Mononuclear cell (primary cell): ENCODE measurements around the gene YJEFN3. TPM values are rescaled to one million over a fixed set of nuclear protein-coding genes. Genes with fewer than 3 reads are reported as not detected.

Source experiments
- H3K27me3 ChIP-seq: 2 replicates; pipeline ENCODE4 v1.6.0; 2011; ENCODE audit warnings: low read length, control low read depth; ENCODE audit not compliant: insufficient read depth
- H3K4me1 ChIP-seq: 2 replicates; pipeline ENCODE4 v1.5.1; 2011; ENCODE audit warnings: mild to moderate bottlenecking, low read length, control low read depth; ENCODE audit not compliant: insufficient read depth
- H3K4me3 ChIP-seq: 2 replicates; pipeline ENCODE4 v1.5.1; 2011; ENCODE audit warnings: mild to moderate bottlenecking, low read length, moderate library complexity
- H3K9me3 ChIP-seq: 2 replicates; pipeline ENCODE4 v1.5.1; 2011; ENCODE audit warnings: low read depth, mild to moderate bottlenecking, control low read depth, low read length
- total RNA-seq: library from RNA; depleted of rRNA; stranded (reverse); fragments of >200 nt; gene quantifications from one replicate; pipeline ENCODE4 v1.2.3, GENCODE V29; 2012

YJEFN3 gene
- total RNA-seq, 1 donor: 0.10 TPM

DNA sequence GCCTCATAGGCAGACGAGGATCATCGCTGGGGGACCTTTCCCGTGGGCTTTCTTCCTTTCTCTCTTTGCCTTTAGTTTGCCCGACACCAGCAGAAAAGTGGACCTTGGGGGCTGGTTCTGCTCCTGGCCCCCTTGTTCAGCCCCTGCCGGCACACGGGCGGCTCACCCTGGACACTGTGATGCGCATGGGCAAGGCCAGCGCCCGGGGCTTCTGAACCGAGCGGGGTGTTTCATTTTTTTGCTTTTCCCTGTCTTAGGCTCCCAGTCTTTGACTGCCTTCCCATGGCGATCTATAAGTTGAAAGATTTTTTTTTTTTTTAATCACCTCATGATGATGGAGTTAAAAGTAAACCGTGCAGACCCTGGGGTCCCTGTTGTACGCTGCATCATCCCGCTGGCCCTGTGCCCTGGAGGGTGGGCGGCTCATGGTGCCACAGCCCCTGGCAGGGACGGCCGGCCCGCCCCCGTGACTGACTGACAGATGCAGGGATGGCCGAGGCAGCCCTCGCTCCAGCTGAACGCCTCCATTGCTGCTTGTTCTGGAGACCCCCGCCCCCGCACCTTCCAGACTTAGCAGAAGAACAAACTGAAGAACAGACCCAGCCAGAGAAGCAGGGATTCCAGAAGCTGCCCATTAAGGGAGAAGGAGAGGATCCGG lies 22.9 kb upstream of the YJEFN3 start:
- Histone ChIP-seq H3K4me1 (no peaks in the 10 kb centered on the region), H3K4me3 (no peak overlapping the region), H3K27me3 (no peaks in the 10 kb centered on the region), H3K9me3 (no peaks in the 10 kb centered on the region)

- Histone ChIP-seq H3K9me3 (no peaks in the 10 kb centered on the region), H3K27me3 (no peaks in the 10 kb centered on the region), H3K4me3 (no peak overlapping the region), H3K4me1 (no peaks in the 10 kb centered on the region)
Observed at GRCh38 chr19:19506592-19506991, 22.1 kb upstream of the YJEFN3 start.

GRCh38 chr19:19507354-19507753 lies 21.4 kb upstream of the YJEFN3 start:
- Histone ChIP-seq H3K4me3 (no peak overlapping the region), H3K27me3 (no peaks in the 10 kb centered on the region), H3K4me1 (no peaks in the 10 kb centered on the region), H3K9me3 (no peaks in the 10 kb centered on the region)

DNA sequence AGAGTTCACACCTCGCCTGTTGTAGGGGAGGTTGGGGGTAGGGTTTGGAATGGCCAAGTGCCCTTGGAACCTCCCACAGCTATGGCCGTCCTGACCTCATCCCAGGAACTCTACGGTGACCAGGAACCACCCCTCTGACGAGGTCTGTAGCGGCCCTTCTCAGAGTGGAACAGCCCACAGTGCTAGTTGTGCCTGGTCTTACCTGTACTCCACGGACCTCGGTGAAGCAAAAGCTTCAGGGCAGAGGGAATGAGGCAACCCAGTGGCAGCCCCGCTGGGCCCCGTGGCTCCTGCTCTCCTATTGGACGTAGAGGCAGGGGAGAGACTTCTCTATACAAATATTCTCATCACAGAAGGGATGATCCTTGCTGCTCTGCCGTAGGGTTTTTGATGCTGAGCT lies 20.5 kb upstream of the YJEFN3 start:
- no peaks in the 10 kb centered on the region for H3K9me3 ChIP-seq
- no peaks in the 10 kb centered on the region for H3K27me3 ChIP-seq
- H3K4me3 ChIP-seq: no peak overlapping the region
- no peaks in the 10 kb centered on the region for H3K4me1 ChIP-seq

DNA sequence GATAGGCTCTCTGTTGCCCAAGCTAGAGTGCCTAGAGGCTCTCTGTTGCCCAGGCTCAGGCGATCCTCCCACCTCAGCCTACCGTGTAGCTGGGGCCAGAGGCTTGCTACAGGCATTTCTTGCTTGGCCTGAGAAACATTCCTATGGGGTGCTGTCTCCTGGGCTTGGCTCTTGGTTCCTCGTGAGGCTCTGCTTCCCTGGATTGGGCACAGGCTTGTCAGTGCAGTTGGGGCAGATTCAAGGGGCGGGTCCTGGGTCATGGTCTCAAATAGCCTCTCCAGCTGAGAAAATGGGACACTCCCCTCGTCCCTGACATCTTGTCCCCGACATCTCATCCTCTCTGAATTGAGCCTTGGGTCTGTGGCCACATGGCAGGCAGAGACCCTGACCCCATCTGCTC lies 18.3 kb upstream of the YJEFN3 start:
- H3K9me3 ChIP-seq: no peaks in the 10 kb centered on the region
- peaks cover 4% of the 10 kb centered on the region for H3K4me1 ChIP-seq
- no peaks in the 10 kb centered on the region for H3K27me3 ChIP-seq
- no peak overlapping the region for H3K4me3 ChIP-seq

DNA sequence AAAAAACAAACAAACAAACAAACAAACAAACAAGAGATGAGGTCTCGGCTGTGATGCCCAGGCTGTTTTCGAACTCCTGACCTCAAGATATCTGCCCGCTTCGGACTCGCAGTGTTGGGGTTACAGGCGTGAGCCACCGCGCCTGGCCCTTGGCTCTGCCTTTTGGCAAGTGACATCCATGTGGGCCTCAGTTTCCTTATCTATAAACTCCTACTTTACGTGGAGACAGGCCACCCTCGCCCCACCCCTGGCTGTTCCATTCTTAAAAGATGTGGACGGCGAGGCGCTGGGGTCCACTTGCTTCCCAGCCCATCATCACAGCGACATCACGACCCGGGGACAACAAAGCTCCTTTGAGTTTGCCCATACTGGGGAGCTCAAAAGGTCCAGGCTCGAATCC lies 15.0 kb upstream of the YJEFN3 start:
- Histone ChIP-seq H3K4me3 (no peak overlapping the region), H3K27me3 (no peaks in the 10 kb centered on the region), H3K9me3 (no peaks in the 10 kb centered on the region), H3K4me1 (peaks cover 25% of the 10 kb centered on the region)

GRCh38 chr19:19514215-19514657 lies 14.5 kb upstream of the YJEFN3 start:
- no peaks in the 10 kb centered on the region for H3K9me3 ChIP-seq
- no peak overlapping the region for H3K4me3 ChIP-seq
- H3K27me3 ChIP-seq: no peaks in the 10 kb centered on the region
- peaks cover 26% of the 10 kb centered on the region for H3K4me1 ChIP-seq

- H3K27me3 ChIP-seq: no peaks in the 10 kb centered on the region
- peaks cover 28% of the 10 kb centered on the region for H3K4me1 ChIP-seq
- peak within 1 kb of the TSS; percentile 76 for H3K4me3 ChIP-seq
- no peaks in the 10 kb centered on the region for H3K9me3 ChIP-seq
Observed at GRCh38 chr19:19514881-19515641, 13.7 kb upstream of the YJEFN3 start, which contains the start of gene TSSK6. TSS of gene TSSK6 (minus strand) at chr19:19515548. CDS start at chr19:19515427, 121 bp downstream.

DNA sequence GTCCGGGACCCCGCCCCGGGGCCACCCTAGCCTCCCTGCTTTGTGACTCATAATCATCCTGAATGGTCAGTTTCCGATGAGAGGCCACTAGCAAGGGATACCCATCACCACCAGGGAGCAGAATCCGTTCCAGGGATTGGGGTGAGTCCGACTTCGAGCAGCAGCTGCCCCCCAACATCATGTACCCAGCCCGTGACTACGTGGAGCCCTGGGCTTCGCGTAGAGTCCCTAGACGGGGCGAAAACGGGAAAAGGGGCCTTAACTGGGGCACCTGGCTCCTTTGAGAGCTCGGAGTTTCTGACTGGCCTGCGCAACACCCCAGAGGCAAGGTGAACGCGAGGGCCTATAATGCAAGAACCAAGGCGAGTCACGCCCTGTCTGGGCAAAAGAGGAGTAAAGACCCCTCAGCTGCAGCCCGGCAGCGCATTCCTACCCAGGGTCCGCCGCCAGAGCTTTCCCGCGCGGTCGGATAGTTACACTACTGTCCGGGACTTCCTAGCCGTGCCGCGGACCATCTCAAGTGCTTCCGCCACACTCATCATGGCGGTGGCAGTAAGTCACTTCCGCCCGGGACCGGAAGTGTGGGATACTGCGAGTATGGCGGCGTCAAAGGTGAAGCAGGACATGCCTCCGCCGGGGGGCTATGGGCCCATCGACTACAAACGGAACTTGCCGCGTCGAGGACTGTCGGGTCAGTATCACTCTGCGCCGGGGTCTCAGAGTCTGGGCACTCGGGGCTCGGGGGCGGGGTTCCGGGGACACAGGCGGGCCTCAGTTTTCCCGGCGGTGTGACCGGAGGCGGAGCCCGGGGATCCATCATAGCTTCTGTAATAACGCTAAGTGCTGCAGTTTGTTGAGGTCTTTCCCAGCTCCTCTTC lies 12.8 kb upstream of the YJEFN3 start, which contains the start of gene NDUFA13:
TSS of gene NDUFA13 (plus strand) at position 584 of the 878 bp plus-strand sequence. CDS start at position 598, 14 bp downstream.
- Histone ChIP-seq H3K27me3 (no peaks in the 10 kb centered on the region), H3K4me1 (peaks cover 28% of the 10 kb centered on the region), H3K4me3 (peak within 1 kb of the TSS; percentile 76), H3K9me3 (no peaks in the 10 kb centered on the region)

- Histone ChIP-seq H3K4me3 (no peak overlapping the region), H3K4me1 (peaks cover 28% of the 10 kb centered on the region), H3K9me3 (no peaks in the 10 kb centered on the region), H3K27me3 (no peaks in the 10 kb centered on the region)
Observed at GRCh38 chr19:19517235-19517619, 11.5 kb upstream of the YJEFN3 start.

DNA sequence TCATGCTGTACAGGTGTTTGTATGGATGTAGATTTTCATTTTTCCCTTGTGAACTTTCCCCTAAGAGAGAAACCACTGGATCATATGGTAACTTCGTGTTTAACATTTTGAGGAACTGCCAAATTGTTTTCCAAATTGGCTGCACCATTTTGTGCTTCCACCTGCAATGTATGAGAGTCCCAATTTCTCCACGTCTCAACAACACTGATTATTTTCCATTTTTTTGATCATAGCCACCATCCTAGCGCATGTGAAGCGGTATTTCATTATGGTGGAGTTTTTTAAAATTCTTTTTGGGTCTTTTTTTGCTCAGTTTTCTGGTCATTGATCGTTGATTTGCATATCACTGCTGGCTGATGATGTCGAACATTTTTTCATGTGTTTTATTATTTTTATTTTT lies 7.7 kb upstream of the YJEFN3 start:
- Histone ChIP-seq H3K4me3 (no peak overlapping the region), H3K9me3 (no peaks in the 10 kb centered on the region), H3K27me3 (no peaks in the 10 kb centered on the region), H3K4me1 (peaks cover 21% of the 10 kb centered on the region)

GRCh38 chr19:19523177-19523576 lies 5.5 kb upstream of the YJEFN3 start:
- Histone ChIP-seq H3K27me3 (no peaks in the 10 kb centered on the region), H3K4me1 (peaks cover 3% of the 10 kb centered on the region), H3K9me3 (no peaks in the 10 kb centered on the region), H3K4me3 (no peak overlapping the region)

GRCh38 chr19:19524053-19524452 lies 4.7 kb upstream of the YJEFN3 start:
- H3K9me3 ChIP-seq: no peaks in the 10 kb centered on the region
- H3K27me3 ChIP-seq: no peaks in the 10 kb centered on the region
- peaks cover 3% of the 10 kb centered on the region for H3K4me1 ChIP-seq
- no peak overlapping the region for H3K4me3 ChIP-seq

GRCh38 chr19:19525611-19526380 lies 2.9 kb upstream of the YJEFN3 start:
- Histone ChIP-seq H3K4me3 (no peak overlapping the region), H3K9me3 (no peaks in the 10 kb centered on the region), H3K4me1 (no peaks in the 10 kb centered on the region), H3K27me3 (no peaks in the 10 kb centered on the region)
